HG03558 (cell line): ENCODE measurements around the gene KCNJ6.

Experiments
- ATAC-seq: cut with Tn5 transposase; IDR thresholded peaks from one replicate; pipeline ENCODE4 v1.9.1; 2021; ENCODE audit warnings: moderate number of reproducible peaks; ENCODE audit not compliant: unreplicated experiment; ENCODE audit errors: extremely low read depth

The KCNJ6 gene

DNA sequence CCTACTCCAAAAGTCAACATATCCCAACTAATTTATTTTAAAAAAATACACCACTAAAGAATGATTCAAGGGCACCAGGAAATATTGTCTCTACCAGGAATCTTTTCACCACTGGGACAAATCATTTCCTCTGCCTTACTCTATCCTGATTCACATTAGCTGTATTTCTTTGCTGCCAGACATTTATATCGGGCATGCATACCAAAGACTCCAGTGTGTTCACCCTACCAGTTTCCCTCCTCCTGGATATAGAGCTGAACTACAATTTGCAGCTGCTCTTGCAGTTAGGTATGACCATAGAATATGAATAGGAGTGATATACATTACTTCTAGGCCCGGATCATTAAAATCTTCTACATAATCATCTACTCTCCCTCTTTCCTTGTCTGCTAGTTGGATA is 7.6 kb downstream of the KCNJ6 start:
- no peak for ATAC-seq

DNA sequence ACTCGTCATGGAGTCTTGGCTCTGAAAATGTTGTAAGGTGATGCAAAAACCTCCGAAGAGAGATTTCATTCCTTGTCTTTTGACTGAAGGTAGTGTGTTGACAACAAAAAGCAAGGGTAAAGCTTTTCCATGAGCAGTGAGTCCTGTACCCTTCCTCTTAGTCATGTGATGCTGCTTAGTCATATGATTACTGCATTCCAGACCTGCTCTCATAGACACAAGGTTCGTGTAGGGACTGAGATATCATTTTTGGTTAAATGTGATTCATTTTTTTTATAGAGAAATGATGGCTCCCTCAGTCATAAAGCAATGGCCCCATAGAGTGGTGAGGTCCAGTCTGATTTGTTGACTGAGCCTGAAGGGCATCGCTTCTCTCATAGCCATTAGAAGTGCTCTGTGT is 9.2 kb downstream of the KCNJ6 start:
- no peak for ATAC-seq

DNA sequence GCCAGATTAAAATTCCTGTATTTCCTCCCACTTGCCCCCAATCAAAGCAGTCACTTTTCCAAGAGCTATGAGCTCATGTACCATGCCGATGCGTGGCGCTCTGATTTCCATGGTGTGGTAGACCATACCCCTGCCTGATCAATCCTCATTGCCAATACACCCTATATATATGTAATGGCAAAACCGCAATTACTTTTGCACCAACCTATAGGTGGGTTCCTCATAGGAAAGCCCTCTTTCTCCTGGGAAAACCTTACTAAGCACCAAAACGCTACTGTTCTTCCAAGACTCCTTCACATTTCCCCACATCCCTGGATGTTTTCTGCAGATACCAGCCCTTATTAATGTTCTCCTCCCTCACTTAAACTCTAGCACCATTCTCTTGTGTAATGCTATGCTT is 11.0 kb downstream of the KCNJ6 start:
- ATAC-seq = no peak

DNA sequence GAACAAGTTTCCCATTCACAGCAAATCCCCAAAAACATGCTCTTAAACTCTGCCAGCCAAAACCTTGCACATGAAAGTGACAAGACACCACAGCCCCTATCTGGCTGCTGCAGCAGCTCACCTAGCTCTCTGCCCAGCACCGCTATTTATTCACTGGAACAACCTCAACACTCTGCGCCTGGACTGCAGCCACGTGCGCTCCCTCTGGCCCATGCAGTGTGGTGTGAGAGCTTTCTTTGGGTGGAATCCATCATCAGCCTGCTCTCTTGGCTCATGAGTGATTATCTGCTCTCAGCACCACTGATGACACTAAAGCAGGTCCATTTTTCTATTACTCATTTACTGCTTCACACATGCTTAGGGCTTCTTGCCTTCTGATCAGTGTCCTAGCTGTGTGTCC is 11.4 kb downstream of the KCNJ6 start:
- ATAC-seq = no peak

DNA sequence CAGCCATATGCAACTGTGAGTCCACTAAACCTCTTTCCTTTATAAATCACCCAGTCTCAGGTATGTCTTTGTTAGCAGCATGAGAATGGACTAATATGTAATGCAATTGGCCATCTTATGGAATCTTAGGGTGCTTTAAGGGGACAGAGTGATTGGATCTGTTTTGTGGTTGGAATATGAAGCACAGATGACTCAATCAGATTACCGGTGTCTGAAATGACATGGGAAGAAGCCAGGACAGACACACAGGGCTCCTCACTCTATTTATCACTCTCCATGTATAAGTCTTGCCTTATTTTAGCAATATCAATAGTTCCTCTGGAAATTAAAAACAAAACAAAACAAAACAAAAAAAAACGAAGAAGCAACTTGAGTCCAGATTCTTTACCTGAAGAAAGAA is 12.9 kb downstream of the KCNJ6 start:
- ATAC-seq = no peak

DNA sequence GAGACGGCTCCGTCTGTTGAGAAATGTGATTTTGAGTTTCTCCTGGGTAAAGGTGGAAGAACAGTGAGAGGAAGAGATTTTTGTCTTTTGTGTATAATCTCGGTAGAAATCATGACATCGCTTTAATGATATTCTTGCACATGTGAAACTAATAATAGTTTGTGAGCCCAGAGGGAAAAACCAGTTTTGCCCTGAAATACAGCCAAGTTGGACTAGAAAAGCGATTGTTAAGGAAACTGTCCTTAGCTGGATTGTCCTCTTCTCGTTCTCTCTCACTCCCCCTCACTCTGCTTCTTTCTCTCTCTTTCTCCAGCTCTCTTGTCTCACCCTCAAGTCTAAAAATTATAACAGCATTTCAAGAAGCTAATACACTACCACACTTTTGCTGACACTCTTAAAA is 17.1 kb downstream of the KCNJ6 start:
- no peak for ATAC-seq

DNA sequence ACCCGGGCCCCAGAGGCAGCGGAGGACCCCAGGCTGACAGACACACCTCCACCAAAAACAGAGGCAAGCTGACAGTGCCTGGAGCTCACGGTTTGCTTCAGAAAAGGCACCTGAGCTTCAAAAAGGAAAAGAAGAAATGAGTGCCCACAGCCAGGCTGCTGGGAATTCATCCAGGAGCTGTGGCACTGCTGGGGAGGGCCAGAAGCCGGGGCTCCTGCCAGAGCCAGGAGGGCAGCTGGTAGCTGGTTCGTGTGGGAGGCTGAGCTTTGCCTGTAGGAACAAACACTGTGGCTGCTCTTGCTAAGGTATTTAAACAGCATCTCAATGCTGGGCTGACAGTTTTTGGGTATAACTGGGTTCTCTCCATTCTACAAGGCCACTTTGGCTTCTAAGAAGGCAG is 19.5 kb downstream of the KCNJ6 start:
- no peak for ATAC-seq

DNA sequence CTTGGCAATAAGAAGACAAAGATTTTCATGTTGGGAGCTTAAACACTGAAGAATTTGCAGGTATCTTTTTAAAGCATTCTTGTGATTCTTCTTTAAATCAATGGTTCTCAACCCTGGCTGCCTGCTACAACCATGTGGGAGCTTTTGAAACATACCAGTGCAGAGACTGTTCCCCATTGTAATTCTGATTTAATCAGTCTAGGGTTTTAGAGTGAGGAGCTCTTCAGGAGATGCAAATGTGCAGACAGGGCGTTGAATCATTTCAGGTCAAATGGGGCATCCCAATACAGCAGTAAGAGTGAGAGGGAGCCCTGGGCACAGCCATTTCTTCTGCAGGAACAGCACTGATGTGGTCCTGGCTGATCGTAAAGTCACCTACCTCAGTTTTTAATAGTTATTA is 24.3 kb downstream of the KCNJ6 start:
- ATAC-seq = no peak

DNA sequence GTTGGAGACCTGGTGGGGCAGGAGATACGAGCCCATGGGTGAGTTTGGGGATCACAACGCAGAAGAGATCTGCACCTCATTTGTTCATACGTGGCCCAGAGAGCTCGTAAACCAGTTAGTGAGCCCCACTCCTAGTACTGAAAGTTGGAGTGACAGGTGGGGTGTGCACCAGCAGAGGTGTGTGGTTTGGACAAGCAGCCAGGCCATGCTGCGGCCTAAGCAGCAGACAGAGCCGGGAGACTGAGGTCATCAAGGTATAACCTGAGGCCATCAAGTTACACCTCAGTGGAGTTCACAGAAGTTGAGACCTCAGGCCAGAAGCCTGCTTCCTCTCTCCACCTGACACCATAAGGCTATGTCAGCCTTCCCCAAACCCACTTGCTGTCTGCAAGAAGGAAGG is 27.6 kb downstream of the KCNJ6 start:
- no peak for ATAC-seq

DNA sequence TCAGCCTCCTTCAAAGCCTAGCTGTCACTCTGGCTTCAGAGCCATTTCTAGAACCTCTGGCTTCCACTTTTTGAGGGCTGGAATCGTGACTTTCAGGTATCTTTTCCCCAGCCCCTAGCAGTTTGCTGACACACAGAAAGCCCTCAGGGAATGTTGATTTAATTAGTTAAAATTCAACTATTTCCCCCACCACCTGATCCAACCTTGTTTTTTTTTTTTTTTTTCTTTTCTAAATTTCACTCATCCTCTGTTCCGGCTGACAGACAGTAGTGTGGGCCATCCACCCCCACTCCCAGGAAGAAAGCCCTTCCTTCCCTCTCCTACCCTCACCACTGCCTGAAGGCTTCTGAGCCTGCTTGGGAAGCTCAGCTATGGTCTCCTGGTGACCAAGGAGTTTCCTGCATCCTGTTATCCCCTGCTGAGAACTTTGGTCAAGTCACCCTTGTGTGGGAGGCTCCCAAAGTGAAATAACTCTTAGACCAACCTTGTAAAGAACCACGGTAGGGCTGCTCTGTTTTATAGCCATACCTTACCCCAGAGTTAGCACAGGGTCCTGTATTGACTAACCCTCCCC is 29.4 kb downstream of the KCNJ6 start:
- no peak for ATAC-seq

DNA sequence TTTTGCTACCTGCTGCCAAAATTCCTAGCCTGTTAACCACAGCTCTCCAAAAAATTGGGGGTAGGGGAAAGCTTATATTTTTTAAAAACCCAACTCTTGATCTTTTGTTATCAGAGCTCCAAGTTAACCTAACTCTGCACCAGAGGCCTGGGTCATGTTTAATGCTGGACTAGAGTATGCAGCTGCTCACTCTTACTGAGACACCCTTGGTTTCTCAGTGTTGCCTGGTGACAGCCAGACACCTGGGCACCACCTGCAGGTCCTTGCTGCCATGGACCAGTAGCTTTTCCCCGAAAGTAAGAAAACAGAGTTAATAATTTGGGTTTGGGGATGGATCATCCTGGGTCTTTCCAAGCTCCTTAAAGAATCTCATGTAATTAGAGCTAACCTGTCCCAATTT is 30.1 kb downstream of the KCNJ6 start:
- no peak for ATAC-seq

DNA sequence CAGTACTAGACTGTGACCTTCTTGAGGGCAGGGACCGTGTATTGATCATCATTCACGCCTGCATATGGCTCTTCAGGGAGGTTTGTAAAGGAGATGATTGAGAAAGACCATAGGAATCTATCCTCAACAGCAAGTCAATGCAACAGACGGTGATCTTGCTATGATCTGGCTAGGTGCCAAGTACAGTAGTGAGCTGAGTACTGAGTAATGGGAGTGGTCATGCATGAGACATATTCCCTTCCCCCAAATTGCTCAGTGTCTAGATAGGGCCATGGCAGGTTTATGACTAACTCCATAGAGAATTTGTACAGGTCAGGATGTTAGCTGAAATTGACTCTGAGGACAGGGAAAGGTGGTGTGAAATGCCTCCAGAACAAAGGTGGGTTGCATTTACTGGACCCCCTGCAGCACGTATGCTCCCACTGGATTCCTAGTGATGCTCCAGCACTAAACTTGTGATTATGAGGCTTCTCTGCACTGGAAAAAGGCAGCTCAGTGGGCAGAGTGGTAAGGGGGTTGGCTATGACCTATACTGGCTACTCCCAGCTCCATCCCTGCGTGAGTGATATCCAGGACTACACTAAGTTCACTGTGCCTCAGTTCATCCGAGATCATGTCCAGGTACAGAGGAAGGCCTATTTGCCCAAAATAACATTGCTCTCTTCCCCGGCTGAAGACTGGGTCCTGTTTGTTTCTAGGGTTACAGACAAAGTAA is 37.2 kb downstream of the KCNJ6 start:
- no peak for ATAC-seq

DNA sequence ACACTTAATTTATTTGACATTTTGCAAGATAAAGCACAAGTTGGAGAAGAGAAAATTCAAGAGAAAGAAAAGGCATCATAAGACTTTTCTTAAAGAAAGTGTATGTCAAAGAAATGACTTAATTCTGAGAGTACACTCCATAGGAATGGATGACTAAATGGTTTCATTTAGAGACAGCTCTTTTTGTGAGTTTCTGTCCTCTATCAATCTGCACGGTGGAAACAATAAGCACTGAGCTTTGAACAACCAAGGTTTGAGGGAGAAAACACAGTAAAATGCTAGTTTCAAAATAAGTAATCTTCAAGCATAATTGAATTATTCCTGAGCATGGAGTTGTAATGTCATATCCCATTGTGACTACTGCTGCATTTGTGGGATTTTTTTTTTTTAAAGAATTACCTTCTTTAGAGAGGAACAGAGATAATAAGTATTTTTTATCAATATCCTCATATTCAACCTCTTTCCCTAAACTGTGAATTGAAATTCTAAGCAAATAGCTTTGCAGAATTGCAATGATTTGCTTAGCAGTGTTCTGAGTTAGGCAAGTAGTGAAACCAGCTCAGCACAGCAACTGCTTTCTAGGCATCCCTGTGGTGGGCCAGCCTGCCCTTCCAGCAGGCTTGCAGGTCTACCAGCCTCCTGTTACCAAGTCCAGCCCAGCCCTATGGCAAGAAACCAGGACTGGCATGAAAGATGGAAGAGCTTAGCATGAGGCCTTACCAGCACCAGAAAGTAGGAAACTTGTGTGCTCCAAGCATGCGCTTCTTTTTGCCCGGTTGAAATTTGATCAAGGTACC is 38.2 kb downstream of the KCNJ6 start:
- ATAC-seq = no peak

DNA sequence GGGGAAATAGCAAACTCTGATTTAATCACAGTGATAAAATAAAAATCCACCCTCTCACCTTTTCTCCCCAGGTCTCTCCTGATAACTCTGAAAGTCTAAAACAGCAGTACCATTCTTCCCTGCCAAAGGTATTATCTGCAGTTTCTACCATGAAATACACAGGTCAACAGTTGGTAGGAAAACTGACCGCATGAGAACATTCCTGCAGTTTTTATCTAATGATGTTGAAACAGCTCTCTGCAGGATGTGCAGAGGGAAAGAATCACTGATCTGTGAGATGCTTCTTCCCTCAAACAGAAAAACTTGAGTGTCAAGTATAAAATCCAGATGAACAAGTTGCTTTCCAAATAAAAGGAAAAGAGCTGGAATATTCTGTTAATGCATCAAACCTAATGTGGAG is 39.1 kb downstream of the KCNJ6 start:
- ATAC-seq = no peak

DNA sequence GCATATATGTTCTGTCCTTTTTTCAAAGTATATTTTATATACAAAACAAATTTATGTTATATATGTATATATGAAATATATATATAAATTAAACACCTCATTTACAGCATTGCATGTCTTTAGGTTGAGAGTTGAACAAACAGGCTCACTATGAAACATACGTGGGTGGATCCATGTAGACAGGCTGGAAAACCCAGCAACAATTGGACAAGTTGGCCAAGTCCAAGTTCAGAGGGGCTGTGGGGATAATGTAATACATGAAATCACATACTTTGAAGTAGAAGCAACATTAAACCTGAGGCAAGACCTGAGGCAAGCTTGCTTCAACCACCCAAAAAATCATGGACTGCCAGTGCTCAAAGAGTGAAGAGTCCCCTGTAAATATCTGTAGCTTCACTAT is 39.7 kb downstream of the KCNJ6 start:
- no peak for ATAC-seq

DNA sequence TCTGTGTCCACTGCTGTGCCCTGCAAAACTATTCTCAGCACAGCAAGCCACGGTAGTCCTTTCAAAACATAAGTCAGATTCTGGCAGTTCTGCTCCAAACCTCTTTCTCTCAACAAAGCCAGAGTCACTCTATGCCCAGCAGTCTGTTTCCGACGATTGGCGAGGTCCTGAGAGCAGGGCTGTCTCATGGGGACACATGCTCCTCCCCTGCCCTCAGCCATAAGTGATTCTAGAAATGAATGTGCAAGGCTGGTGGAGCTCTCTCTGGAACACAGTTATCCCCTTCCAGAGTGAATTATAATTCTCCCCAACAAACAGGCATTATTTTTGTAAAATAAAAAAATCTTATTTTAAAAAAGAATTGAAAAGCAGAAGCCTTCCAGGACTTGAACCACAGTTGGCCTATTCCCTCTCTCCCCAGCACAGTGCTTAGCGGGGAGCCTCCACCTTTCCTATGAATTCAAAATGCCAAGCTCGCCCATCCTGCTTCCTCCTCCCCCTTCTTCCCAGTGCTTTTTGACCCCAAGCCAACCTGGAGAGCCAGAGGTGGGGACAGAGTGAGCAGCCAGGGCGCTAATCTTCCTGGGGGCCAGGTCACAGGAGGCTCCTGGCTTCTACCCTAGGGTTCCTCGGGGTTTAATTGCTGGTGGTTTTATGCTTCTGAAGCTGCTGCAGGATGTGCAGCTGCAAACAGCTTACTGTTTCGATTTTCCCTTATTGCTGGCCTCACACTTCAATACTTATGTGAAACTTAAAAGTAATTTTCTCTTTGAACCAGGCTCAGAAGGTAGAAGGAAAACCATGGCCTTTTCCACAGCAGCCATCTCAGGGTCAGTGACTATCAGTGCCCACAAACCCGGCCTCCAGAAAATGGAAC is 41.1 kb downstream of the KCNJ6 start:
- no peak for ATAC-seq

DNA sequence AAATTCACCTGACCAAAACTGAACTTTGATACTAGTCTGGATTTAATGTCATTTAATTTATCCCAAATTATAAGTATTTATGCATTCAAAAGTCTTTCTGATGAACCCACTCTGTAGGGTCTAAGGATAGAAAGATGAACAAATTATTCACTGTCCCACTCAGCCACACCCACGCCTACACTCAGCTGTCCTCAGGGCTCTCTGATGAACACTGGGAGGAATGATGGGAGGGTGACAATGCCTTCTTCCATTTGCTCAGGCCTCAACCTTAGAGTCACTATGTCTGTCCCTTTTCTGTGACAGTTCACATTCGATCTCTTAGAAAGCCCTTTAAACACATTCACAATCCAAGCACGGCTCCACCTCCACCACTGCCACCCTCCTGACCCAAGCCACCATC is 41.8 kb downstream of the KCNJ6 start:
- no peak for ATAC-seq

DNA sequence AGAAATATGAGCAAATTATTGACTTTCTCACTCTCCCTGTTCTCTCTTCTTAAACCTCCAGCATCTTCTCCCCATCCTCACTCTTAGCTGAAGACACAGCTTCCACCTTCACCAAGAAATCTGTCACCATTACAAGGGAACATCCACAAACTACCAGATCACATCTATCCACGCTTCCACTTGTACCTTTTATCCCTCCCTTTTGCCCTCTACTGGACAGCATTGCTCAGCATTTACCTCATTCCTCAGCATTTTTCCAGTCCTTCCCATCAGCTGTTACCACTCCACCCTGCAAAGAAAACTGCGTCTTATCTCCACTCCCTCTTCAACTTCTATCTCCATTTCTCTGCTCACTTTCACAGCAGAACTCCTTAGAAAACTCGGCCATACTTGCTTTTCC is 42.6 kb downstream of the KCNJ6 start:
- no peak for ATAC-seq

DNA sequence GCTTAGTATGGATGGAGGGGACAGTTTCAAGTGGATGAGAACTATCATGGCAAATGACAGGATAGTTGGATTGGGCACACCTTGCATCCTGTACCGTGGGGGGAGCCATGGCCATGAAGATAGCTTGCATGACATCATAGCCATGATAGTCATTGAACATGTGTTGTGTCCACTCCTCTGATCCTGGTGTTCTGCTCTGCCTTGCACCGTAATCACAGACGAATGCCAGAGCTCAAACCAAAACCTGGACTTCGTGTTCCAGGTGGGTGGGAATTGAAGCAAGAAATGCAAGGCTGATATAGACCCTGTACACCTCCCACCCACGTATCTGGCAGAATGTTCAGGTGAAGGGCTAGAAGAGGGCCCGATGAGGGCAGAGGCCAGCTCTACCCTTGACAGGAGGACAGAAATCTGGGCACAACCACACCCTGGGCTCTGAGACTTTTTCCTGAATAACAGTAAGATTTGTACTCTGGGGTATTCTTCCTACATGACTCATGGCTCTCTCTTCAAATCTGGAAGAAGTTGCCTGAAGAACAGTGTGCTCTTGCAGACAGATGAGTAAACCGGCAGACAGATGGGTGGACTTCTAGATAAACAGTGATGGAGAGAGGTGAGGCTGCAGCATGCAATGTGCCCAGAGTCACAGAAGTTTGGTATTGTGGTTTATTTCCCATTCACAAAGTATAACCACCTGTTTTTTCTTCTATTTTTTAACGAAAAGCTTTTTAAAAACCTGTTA is 45.0 kb downstream of the KCNJ6 start:
- ATAC-seq = no peak

DNA sequence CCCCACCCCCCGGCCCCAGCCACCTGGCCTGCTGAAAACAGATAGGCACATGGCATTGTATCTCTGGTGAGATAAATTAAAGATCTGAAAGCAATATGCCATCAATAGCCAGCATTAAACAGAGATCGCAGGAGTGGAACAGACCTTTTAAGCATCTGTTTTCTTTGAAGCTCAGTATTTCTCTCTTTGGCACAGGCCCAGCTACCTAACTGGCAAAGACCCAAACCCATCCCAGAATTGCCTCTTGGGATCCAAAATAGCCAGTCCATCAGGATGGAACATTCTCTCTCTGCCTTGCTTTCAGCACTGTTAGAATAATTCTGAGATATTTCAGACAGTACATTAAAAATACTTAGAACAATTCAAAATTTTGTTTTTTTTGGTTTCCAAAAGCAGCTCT is 46.0 kb downstream of the KCNJ6 start:
- ATAC-seq = no peak
